ENCODE measurements around the gene FADD.
A peak's percentile ranks its signal among the peaks of the same experiment; 100 is the strongest.

Gene FADD, protein sequence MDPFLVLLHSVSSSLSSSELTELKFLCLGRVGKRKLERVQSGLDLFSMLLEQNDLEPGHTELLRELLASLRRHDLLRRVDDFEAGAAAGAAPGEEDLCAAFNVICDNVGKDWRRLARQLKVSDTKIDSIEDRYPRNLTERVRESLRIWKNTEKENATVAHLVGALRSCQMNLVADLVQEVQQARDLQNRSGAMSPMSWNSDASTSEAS

DNA sequence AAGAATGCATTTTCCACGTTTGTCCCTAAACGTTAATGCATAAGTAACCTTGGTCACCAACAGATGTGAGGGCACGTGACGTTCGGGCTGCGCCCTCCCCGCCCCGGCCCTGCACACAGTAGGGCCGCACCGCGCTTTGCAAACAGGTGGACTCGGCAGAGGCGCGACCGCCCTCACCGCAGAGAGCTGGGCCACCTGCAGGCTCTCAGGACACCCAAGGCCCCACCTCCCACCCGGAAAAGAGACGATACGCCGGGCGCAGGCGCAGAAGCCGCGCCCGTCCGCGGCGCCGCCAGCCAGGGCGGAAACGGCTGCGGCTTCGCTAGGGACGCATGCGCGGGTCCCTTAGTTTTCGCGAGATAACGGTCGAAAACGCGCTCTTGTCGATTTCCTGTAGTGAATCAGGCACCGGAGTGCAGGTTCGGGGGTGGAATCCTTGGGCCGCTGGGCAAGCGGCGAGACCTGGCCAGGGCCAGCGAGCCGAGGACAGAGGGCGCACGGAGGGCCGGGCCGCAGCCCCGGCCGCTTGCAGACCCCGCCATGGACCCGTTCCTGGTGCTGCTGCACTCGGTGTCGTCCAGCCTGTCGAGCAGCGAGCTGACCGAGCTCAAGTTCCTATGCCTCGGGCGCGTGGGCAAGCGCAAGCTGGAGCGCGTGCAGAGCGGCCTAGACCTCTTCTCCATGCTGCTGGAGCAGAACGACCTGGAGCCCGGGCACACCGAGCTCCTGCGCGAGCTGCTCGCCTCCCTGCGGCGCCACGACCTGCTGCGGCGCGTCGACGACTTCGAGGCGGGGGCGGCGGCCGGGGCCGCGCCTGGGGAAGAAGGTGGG, at the start of gene FADD:
Gene FADD (plus strand): TSS at position 377 of the 831 bp plus-strand sequence. CDS start 164 bp downstream, at position 541.
- Histone ChIP-seq H3K4me1 (ENCODE audit: control insufficient read depth, insufficient read depth, low read length) (peaks cover 11% of the 10 kb centered on the region), H3K4me3 (ENCODE audit: low read depth, low read length) (peak within 1 kb of the TSS; percentile 76), H3K27me3 (ENCODE audit: control insufficient read depth, insufficient read depth, low read length) (no peaks in the 10 kb centered on the region), H3K9me3 (ENCODE audit: control insufficient read depth, insufficient read depth, low read length) (no peaks in the 10 kb centered on the region), H3K36me3 (ENCODE audit: control insufficient read depth, insufficient read depth, low read length) (peaks cover 17% of the 10 kb centered on the region), H3K9ac (ENCODE audit: low read depth, low read length) (peak within 1 kb of the TSS; percentile 98)

DNA sequence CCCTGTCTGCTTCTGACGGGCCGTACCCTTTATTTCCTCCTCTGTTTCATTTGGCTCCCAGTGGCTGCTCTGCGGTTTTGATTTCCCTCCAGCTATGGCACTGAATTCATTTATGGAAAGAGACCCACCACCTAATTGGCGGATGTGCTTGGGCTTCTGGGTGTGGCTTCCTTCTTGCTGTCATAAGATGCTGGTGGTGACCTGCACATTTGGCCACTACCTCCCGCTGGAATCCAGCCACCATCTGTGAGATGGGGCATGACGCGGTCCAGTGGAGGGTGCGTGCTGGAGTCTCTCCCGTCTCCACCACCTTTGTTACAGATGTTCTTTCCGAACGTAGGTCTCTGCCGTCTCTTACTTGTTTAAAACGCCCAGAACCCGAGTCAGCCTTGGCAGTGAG, 47.7 kb upstream of the FADD start:
- H3K4me3 ChIP-seq (ENCODE audit: low read depth, low read length) = no peak overlapping the region
- no peaks in the 10 kb centered on the region for H3K36me3 ChIP-seq (ENCODE audit: control insufficient read depth, insufficient read depth, low read length)
- H3K9ac ChIP-seq (ENCODE audit: low read depth, low read length) = no peak overlapping the region
- no peaks in the 10 kb centered on the region for H3K27me3 ChIP-seq (ENCODE audit: control insufficient read depth, insufficient read depth, low read length)
- H3K9me3 ChIP-seq (ENCODE audit: control insufficient read depth, insufficient read depth, low read length) = no peaks in the 10 kb centered on the region
- no peaks in the 10 kb centered on the region for H3K4me1 ChIP-seq (ENCODE audit: control insufficient read depth, insufficient read depth, low read length)

DNA sequence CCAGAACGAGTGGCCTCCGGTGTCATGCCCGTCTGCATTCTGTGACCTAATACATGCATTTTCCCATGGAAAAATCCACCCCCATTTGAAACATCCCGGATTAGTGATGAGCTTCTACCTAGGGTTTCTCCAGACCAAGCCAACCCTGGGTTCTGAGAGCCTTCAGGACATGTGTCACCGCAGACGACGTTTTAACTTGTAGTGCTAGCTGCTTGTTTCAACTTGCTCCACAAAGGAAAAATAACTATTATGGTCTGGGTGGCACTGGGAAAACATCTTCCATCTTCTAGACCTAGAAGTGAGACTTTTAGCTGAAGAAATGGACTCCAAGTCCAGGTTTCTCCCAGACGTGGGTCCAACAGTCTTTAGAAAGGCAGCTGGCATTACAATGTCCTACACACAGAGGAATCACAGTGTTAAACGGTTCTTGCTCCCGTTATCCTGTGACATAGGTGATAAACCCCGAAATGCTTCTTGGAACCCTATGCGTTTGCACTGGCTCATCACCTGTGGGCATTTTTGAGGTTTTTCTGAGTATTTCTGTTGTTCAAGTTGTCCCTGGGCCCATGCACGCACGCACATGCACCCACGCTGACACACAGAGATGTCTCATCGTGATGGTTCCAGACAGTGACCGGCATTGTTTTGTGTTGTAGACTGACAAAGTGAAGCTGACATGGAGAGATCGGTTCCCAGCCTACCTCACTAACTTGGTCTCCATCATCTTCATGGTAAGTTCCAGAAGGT, 46.6 kb upstream of the FADD start:
- H3K36me3 ChIP-seq (ENCODE audit: control insufficient read depth, insufficient read depth, low read length) = no peaks in the 10 kb centered on the region
- H3K9ac ChIP-seq (ENCODE audit: low read depth, low read length) = no peak overlapping the region
- H3K4me1 ChIP-seq (ENCODE audit: control insufficient read depth, insufficient read depth, low read length) = no peaks in the 10 kb centered on the region
- H3K27me3 ChIP-seq (ENCODE audit: control insufficient read depth, insufficient read depth, low read length) = no peaks in the 10 kb centered on the region
- no peaks in the 10 kb centered on the region for H3K9me3 ChIP-seq (ENCODE audit: control insufficient read depth, insufficient read depth, low read length)
- no peak overlapping the region for H3K4me3 ChIP-seq (ENCODE audit: low read depth, low read length)

DNA sequence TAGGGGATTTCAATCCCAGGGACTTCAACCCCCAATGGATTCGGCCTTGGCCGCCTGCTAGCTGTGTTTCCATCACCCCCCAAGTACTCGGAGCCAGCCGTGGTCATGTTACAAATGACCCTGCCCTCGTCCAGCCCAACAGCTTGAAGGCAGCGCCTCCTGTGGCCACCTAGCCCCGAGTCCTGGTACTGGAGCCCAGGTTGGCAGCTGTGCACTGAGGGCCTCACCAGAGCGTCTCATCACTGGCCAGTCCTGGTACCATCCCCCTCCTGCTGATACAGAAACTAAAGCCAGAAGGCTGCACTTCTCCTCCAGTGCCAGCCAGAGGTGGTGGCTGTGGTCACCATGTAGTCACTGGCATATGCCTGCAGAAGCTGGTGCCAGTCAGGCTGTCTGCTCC, 44.9 kb upstream of the FADD start:
- Histone ChIP-seq H3K9me3 (ENCODE audit: control insufficient read depth, insufficient read depth, low read length) (no peaks in the 10 kb centered on the region), H3K27me3 (ENCODE audit: control insufficient read depth, insufficient read depth, low read length) (no peaks in the 10 kb centered on the region), H3K36me3 (ENCODE audit: control insufficient read depth, insufficient read depth, low read length) (no peaks in the 10 kb centered on the region), H3K4me1 (ENCODE audit: control insufficient read depth, insufficient read depth, low read length) (no peaks in the 10 kb centered on the region), H3K4me3 (ENCODE audit: low read depth, low read length) (no peak overlapping the region), H3K9ac (ENCODE audit: low read depth, low read length) (no peak overlapping the region)

DNA sequence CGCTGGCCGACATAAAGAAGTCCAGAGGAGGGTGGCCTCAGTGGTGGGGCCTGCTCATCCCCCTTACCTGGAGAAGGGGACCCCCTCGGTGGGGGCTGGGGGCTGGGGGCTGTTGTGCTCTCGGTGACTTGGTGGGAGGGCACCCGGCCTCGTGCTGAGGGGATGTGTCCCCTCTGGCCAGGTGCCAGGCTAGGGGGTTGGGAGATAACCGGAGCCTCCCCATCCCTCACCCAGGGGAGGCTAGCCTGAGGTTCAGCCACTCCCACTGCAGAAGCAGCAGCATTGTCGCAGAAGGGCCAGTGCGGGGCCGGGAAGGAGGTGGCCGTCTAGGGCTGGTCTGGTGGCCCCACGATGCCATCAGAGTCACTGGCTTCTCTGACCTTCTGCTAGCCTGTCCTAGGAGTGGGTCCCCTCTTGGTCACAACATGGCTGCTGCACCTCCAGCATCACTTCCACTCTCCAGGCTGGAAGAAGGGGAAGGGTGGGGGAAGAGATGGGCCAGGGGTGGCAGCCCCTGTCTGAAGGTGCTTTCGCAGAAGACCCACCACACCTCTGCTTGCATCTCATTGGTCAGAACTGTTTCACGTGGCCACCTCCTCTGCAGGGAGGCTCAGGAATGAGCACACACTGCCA, 44.2 kb upstream of the FADD start:
- Histone ChIP-seq H3K9me3 (ENCODE audit: control insufficient read depth, insufficient read depth, low read length) (no peaks in the 10 kb centered on the region), H3K4me1 (ENCODE audit: control insufficient read depth, insufficient read depth, low read length) (no peaks in the 10 kb centered on the region), H3K27me3 (ENCODE audit: control insufficient read depth, insufficient read depth, low read length) (no peaks in the 10 kb centered on the region), H3K36me3 (ENCODE audit: control insufficient read depth, insufficient read depth, low read length) (no peaks in the 10 kb centered on the region), H3K4me3 (ENCODE audit: low read depth, low read length) (no peak overlapping the region), H3K9ac (ENCODE audit: low read depth, low read length) (no peak overlapping the region)

DNA sequence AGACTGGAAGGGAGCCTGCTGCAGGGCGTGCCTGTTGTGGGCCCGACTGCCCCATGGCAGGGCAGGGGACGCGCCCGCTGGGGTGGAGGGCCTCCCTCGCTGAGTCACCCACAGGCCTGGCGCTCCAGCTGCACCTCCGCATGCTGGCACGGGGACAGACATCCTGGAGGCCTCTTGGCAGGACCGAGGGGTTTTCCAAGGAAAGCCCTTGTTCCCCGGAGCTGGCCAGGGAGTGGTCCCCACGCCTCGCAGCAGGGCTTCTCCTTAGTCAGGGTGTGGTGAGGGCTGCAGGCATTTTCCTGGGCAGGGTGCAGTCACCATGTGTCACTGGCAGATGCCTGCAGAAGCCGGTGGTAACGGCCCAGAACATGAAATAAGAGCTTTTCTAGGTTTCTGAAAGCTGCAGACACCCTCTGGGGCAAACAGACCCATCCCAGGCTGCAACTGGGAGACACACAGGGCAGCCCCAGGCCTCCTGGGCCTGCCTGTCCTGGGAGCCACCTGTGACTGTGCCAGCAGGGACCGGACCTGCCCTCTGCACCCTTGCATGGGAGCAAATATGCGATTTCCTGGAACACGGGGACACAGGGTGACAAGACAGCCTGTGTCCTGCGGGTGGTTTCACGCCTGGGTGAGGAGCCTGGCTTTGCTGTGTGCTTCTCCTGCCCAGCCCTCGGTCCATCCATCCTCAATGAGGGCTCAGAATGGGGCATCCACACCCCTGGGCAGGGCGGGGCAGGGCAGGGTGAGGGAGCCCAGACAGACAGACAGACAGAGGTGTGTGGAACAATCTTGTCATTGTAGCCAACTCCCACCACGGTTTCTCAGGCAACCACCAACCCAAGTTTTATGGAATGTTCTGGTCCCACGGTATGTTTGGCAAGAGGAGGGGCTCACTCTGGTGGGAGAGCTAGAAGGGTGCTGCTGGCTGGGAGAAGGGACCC, 43.2 kb upstream of the FADD start:
- Histone ChIP-seq H3K27me3 (ENCODE audit: control insufficient read depth, insufficient read depth, low read length) (no peaks in the 10 kb centered on the region), H3K9ac (ENCODE audit: low read depth, low read length) (no peak overlapping the region), H3K4me1 (ENCODE audit: control insufficient read depth, insufficient read depth, low read length) (no peaks in the 10 kb centered on the region), H3K36me3 (ENCODE audit: control insufficient read depth, insufficient read depth, low read length) (no peaks in the 10 kb centered on the region), H3K9me3 (ENCODE audit: control insufficient read depth, insufficient read depth, low read length) (no peaks in the 10 kb centered on the region), H3K4me3 (ENCODE audit: low read depth, low read length) (no peak overlapping the region)

DNA sequence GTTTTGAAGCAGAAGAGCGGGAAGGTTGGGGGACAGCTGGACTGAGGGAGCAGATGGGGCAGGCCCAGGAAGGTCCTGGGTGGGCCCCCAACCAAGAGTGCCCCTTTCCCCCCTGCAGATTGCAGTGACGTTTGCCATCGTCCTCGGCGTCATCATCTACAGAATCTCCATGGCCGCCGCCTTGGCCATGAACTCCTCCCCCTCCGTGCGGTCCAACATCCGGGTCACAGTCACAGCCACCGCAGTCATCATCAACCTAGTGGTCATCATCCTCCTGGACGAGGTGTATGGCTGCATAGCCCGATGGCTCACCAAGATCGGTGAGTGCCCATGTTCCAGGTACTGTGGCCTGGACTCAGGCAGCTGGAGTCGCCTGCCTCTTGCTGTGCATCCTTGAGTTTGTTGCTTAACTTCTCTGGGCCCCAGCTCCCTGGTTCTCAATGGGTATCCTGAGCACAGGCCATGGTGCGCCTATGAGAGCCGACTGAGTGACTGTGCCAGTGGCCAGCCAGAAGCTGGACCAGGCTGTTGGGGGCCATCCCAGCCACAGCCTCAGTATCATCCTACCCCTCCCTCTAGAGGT, 42.0 kb upstream of the FADD start:
- H3K9ac ChIP-seq (ENCODE audit: low read depth, low read length) = no peak overlapping the region
- H3K4me3 ChIP-seq (ENCODE audit: low read depth, low read length) = no peak overlapping the region
- no peaks in the 10 kb centered on the region for H3K27me3 ChIP-seq (ENCODE audit: control insufficient read depth, insufficient read depth, low read length)
- H3K4me1 ChIP-seq (ENCODE audit: control insufficient read depth, insufficient read depth, low read length) = no peaks in the 10 kb centered on the region
- H3K9me3 ChIP-seq (ENCODE audit: control insufficient read depth, insufficient read depth, low read length) = no peaks in the 10 kb centered on the region
- H3K36me3 ChIP-seq (ENCODE audit: control insufficient read depth, insufficient read depth, low read length) = no peaks in the 10 kb centered on the region

DNA sequence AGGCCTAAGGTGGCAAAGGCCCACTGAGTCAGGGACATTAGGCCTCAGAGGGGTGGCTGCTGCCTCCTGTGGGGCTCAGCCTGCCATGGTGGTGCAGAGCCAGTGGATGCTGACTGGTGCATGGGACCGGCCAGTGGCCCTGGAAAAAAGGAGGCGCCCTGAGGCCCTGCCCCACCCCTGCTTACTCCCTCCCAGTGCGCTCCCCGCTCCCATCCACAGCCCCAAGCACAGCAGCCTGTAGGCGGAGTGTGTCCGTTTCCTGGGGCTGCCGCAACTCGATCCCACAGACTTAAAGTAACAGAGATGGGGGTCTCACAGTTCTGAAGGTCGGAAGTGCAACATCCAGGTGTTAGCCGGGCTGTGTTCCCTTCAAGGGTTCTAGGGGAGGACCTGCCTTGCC, 38.4 kb upstream of the FADD start:
- Histone ChIP-seq H3K4me3 (ENCODE audit: low read depth, low read length) (no peak overlapping the region), H3K36me3 (ENCODE audit: control insufficient read depth, insufficient read depth, low read length) (no peaks in the 10 kb centered on the region), H3K4me1 (ENCODE audit: control insufficient read depth, insufficient read depth, low read length) (no peaks in the 10 kb centered on the region), H3K9ac (ENCODE audit: low read depth, low read length) (no peak overlapping the region), H3K27me3 (ENCODE audit: control insufficient read depth, insufficient read depth, low read length) (no peaks in the 10 kb centered on the region), H3K9me3 (ENCODE audit: control insufficient read depth, insufficient read depth, low read length) (no peaks in the 10 kb centered on the region)

DNA sequence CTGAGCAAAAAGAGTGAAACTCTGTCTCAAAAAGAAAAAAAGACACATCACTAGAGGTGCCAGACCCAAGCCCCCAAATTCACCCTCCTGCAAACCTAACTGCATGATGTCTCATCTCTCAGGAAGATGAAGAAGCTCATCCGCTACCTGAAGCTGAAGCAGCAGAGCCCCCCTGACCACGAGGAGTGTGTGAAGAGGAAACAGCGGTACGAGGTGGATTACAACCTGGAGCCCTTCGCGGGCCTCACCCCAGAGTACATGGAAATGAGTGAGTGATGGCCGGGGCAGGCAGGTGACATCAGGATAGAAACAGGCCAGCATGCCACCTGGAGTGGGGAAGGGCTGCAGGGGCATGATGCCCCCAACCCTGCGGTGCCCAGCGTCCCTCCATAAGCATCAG, 36.0 kb upstream of the FADD start:
- no peak overlapping the region for H3K4me3 ChIP-seq (ENCODE audit: low read depth, low read length)
- H3K9ac ChIP-seq (ENCODE audit: low read depth, low read length) = no peak overlapping the region
- H3K36me3 ChIP-seq (ENCODE audit: control insufficient read depth, insufficient read depth, low read length) = no peaks in the 10 kb centered on the region
- H3K27me3 ChIP-seq (ENCODE audit: control insufficient read depth, insufficient read depth, low read length) = no peaks in the 10 kb centered on the region
- no peaks in the 10 kb centered on the region for H3K4me1 ChIP-seq (ENCODE audit: control insufficient read depth, insufficient read depth, low read length)
- no peaks in the 10 kb centered on the region for H3K9me3 ChIP-seq (ENCODE audit: control insufficient read depth, insufficient read depth, low read length)

DNA sequence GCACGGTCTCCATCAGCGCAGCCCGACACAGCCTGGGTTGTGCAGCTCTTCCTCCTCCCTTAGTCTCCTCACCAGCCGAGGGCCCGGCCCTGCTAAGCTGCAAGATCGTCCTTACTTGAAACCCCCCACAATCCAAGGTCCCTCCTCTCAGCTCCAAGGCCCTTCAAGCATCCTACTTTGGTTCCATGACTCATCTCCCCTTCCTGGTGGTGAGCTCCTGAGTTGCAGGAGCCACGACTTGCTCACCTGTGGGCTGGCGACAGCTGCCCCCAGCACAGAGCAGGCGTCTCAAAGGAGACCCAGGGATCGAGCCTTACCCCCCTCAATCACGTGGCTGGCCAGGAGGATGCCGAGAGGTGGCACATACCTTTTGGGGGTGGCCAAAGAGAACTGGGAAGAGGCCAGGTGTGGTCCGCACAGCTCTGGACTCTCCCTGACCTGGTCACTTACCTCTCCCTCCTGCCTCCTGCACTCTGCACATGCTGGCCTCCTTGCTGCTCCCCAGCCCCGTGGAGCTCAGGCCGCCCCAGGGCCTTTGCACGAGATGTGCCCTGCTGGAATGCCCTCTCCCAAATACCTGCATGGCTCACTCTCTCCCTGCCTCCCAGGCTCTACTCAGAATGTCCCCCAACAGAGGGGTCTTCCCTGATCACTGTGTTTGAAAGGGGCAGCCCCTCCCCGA, 35.2 kb upstream of the FADD start:
- no peaks in the 10 kb centered on the region for H3K36me3 ChIP-seq (ENCODE audit: control insufficient read depth, insufficient read depth, low read length)
- no peak overlapping the region for H3K4me3 ChIP-seq (ENCODE audit: low read depth, low read length)
- H3K9me3 ChIP-seq (ENCODE audit: control insufficient read depth, insufficient read depth, low read length) = no peaks in the 10 kb centered on the region
- H3K27me3 ChIP-seq (ENCODE audit: control insufficient read depth, insufficient read depth, low read length) = no peaks in the 10 kb centered on the region
- H3K4me1 ChIP-seq (ENCODE audit: control insufficient read depth, insufficient read depth, low read length) = no peaks in the 10 kb centered on the region
- no peak overlapping the region for H3K9ac ChIP-seq (ENCODE audit: low read depth, low read length)
